Activated CD4-positive, alpha-beta T cell treated with anti-CD3 and anti-CD28 coated beads, Interleukin-10, Interleukin-2, amounts not matched to agents 100 ng/mL and 50 ng/mL, durations not matched to agents 16 hours and 8 hours (primary cell): ENCODE results near the gene CRYBB1.

Experiments
- DNase-seq: peaks from one replicate; pipeline ENCODE4 v3.0.0-alpha.2; 2020

CRYBB1 gene

GRCh38 chr22:26574001-26574723, 43.7 kb downstream of the CRYBB1 start:
- DNase-seq, result no peak

GRCh38 chr22:26573026-26573662, 44.7 kb downstream of the CRYBB1 start:
- DNase-seq, result no peak

- no peak for DNase-seq
Measured at GRCh38 chr22:26570864-26571525, 46.8 kb downstream of the CRYBB1 start.

- DNase-seq, result no peak
Measured at GRCh38 chr22:26570115-26570514, 47.7 kb downstream of the CRYBB1 start.

- no peak for DNase-seq
Measured at GRCh38 chr22:26568207-26568706, 49.6 kb downstream of the CRYBB1 start.

GRCh38 chr22:26567610-26568009, 50.2 kb downstream of the CRYBB1 start:
- no peak for DNase-seq

- DNase-seq, result no peak
Measured at GRCh38 chr22:26566994-26567393, 50.8 kb downstream of the CRYBB1 start.

- peak; percentile 16 for DNase-seq
Measured at GRCh38 chr22:26565889-26566288, 51.9 kb downstream of the CRYBB1 start.

- DNase-seq, result no peak
Measured at GRCh38 chr22:26565181-26565580, 52.6 kb downstream of the CRYBB1 start.

GRCh38 chr22:26564672-26565071, 53.2 kb downstream of the CRYBB1 start:
- DNase-seq, result no peak

GRCh38 chr22:26564181-26564580, 53.6 kb downstream of the CRYBB1 start:
- no peak for DNase-seq

GRCh38 chr22:26563022-26563421, 54.8 kb downstream of the CRYBB1 start:
- DNase-seq, result no peak

GRCh38 chr22:26561756-26562417, 55.9 kb downstream of the CRYBB1 start:
- no peak for DNase-seq

GRCh38 chr22:26559961-26560575, 57.8 kb downstream of the CRYBB1 start:
- no peak for DNase-seq

- DNase-seq, result no peak
Measured at GRCh38 chr22:26558248-26558895, 59.5 kb downstream of the CRYBB1 start.

- no peak for DNase-seq
Measured at GRCh38 chr22:26556904-26557303, 60.9 kb downstream of the CRYBB1 start.

- DNase-seq, result no peak
Measured at GRCh38 chr22:26555478-26555877, 62.3 kb downstream of the CRYBB1 start.

- no peak for DNase-seq
Measured at GRCh38 chr22:26554956-26555355, 62.9 kb downstream of the CRYBB1 start.

GRCh38 chr22:26553056-26553752, 64.6 kb downstream of the CRYBB1 start:
- no peak for DNase-seq

GRCh38 chr22:26552466-26552865, 65.4 kb downstream of the CRYBB1 start:
- no peak for DNase-seq

GRCh38 chr22:26551568-26551967, 66.3 kb downstream of the CRYBB1 start:
- no peak for DNase-seq
